RWPE1 (cell line): Measurements from ENCODE around the gene FAM47B.
A peak's percentile ranks its signal among the peaks of the same experiment; 100 is the strongest.

Source experiments
- CTCF ChIA-PET: fragments of 350-600 bp; sonication (Branson Sonifier 250); formaldehyde crosslinking; extraction: SDS; loops from one replicate; lab custom pipeline; 2021; lab: Yijun Ruan, JAX
- POLR2A ChIA-PET: fragments of 400-600 bp; formaldehyde crosslinking; extraction: SDS; loops from one replicate; lab custom pipeline; 2020; ENCODE audit warnings: antibody characterized with exemption; ENCODE audit not compliant: low non-redundant PET; lab: Yijun Ruan, JAX
- DNase-seq: peaks from one replicate; pipeline ENCODE4 v3.0.0; 2012; ENCODE audit warnings: low spot score
- H3K27ac ChIP-seq: fragments of 450-650 bp; 2 replicates; pipeline ENCODE4 v1.5.1; 2017
- TF ChIP-seq, protein P1 (sequence below): fragments of 450-650 bp; conservative IDR thresholded peaks from 2 replicates; pipeline ENCODE4 v1.5.1; 2017; ENCODE audit warnings: low read depth, mild to moderate bottlenecking

FAM47B gene

DNA sequence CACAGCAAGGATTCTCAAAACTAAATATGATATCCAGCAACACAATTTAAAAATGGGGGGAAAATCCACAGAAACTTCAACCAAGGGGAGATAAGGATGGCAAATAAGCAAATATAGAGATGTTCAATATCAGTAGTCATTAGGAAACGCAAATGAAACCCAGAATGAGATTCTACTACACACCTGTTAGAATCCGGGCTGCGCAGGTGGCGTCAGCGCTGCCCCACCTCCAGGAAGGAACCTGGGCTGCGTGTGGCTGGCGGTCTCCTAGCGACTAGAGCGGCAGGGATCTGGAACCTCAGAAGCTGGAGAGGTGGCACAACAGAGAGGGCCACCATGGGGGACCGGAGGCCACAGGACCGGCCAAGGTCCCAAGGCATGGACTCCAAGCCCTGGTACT is at the start of gene FAM47B:
TSS of gene FAM47B (plus strand) at position 301 of the 400 bp plus-strand sequence. CDS start at position 337, 36 bp downstream.
- ChIA-PET CTCF (no interaction called here), POLR2A (no interaction called here)
- no peak within 1 kb of the TSS for H3K27ac ChIP-seq
- DNase-seq, result no peak
- TF ChIP-seq, protein P1, sequence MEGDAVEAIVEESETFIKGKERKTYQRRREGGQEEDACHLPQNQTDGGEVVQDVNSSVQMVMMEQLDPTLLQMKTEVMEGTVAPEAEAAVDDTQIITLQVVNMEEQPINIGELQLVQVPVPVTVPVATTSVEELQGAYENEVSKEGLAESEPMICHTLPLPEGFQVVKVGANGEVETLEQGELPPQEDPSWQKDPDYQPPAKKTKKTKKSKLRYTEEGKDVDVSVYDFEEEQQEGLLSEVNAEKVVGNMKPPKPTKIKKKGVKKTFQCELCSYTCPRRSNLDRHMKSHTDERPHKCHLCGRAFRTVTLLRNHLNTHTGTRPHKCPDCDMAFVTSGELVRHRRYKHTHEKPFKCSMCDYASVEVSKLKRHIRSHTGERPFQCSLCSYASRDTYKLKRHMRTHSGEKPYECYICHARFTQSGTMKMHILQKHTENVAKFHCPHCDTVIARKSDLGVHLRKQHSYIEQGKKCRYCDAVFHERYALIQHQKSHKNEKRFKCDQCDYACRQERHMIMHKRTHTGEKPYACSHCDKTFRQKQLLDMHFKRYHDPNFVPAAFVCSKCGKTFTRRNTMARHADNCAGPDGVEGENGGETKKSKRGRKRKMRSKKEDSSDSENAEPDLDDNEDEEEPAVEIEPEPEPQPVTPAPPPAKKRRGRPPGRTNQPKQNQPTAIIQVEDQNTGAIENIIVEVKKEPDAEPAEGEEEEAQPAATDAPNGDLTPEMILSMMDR, result no peak

DNA sequence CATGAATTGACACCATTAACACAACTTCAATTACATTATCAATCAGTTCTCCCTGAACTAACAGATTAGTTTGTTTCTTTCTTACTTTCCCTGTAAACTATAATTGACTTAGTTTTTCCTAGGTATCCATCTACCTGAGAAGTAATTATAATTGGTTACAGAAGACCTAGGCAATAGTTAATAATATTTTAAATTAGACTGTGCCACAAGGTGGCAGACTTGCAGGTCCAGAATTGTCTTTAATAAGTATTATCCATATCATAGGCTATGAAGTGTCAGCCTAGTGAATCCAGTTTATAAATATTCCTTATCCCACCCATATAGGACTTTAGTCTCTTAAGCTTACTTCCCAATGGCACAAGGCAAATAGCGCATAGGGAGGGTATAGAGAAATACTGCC is 48.9 kb upstream of the FAM47B start:
- H3K27ac ChIP-seq, result no peak overlapping the region
- POLR2A ChIA-PET, result no interaction called here
- no peak for DNase-seq
- TF ChIP-seq, protein P1, result 0 out of 2 replicates have a peak, but pooled peaks have one; percentile 8
- CTCF ChIA-PET, result no interaction called here

DNA sequence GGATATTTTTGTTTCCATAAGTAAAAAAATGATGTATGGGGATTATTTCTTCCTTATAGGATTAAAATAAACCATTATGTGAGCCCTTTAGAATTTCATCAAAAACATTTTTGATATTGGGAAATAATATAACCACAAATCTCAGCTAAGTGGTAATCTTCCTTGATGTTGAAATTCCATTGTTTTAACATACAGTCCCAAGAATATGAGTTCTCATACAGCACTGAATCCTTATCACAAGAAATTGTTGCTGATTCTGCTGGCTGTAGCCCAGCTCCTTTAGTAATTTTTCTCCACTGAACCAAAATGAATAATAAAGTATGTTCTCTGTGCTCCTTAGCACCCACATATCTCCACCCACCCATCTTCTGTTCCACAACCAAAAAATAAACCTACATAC is 41.9 kb upstream of the FAM47B start:
- H3K27ac ChIP-seq, result no peak overlapping the region
- TF ChIP-seq, protein P1, result no peak
- ChIA-PET CTCF (interaction anchor here (0.6 kb wide), 1 partner anchor 168 kb away, joined by 4 read pairs; no protein-coding TSS in a partner anchor), POLR2A (no interaction called here)
- DNase-seq, result no peak

DNA sequence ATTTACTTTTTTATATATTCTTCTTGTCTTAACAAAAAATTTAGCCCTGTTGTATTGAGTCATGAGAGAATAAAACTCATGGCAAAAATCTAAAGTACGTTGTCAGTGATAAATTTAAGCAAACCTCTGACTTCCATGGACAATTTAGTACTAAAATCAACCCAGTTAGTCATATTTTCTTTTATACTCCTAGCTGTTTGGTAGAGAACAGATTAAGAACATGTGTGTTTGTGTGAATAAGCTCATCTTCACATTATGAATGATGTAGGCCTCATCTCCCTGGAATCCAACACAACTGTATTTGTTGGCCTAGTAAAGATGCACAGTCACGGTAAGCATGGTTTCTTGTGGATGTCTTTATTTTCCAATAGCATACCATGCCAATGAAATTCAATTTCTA is 40.8 kb upstream of the FAM47B start:
- H3K27ac ChIP-seq, result no peak overlapping the region
- CTCF ChIA-PET, result no interaction called here
- DNase-seq, result no peak
- POLR2A ChIA-PET, result no interaction called here
- TF ChIP-seq, protein P1, result no peak

DNA sequence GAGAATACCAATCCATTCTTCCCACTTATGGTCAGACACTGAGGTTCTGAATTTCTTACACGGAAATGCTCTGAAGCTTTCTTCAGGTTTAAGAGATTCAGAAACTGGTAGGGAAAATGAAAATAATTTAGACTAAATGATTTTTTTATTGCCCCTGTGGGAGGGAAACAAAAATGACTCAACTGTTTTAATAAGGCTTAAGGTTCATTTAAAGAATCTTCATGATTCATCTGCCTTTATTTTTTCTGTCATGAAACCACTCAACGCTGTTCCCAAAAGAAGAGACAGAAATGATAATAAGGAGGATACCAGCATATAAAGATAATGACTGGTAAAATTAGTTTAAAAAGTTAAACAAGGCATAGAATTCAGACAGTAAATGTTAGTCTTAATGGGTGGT is 39.3 kb upstream of the FAM47B start:
- ChIA-PET CTCF (no interaction called here), POLR2A (no interaction called here)
- TF ChIP-seq, protein P1, result no peak
- no peak overlapping the region for H3K27ac ChIP-seq
- DNase-seq, result no peak

DNA sequence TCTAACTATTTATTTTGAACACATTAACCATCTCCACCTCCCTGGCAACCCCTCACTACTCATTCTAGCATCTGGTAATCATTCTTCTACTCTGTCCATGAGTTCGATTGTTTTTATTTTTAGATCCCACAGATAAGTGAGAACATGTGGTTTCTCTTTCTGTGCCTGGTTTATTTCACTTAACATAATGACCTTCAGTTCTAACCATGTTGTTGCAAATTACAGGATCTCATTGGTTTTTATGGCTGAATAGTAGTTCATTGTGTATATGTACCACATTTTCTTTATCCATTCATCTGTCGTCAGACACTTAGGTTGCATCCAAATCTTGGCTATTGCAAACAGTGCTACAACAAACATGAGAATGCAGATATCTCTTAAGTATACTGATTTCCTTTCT is 33.4 kb upstream of the FAM47B start:
- DNase-seq, result no peak
- TF ChIP-seq, protein P1, result no peak
- ChIA-PET POLR2A (no interaction called here), CTCF (no interaction called here)
- no peak overlapping the region for H3K27ac ChIP-seq
